Ishikawa (cell line): ENCODE data around the gene TSPAN18.

Experiments
- RAD21 ChIP-seq: IDR thresholded peaks from 2 replicates; pipeline ENCODE4 v1.6.1; 2012; ENCODE audit warnings: low read depth
- YY1 ChIP-seq: IDR thresholded peaks from 2 replicates; pipeline ENCODE4 v1.6.1; 2012; ENCODE audit warnings: low read depth
- TF ChIP-seq, protein P1 (sequence below): IDR thresholded peaks from 2 replicates; pipeline ENCODE4 v1.6.1; 2012
- TF ChIP-seq, protein P2 (sequence below): IDR thresholded peaks from 2 replicates; pipeline ENCODE4 v1.6.1; 2012; ENCODE audit warnings: low read depth, mild to moderate bottlenecking

DNA sequence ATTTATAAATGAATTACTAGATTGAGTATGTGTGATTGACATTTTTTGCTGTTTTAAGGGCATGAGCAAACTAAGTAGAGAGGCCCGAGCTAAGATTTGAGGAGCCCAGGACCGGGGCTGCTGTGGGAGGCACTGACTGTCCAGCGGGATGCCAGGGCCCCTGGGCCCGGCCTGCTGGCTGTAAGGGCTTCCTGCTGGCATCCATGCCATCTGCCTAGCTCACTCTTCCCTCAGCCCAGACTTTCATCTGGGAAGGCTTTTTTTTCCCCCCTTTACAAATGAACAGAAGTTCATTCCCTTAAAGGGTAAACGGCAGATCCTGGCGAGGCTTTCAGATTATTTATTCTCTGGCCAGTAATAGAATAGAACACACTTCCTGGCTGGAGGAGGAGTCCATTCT is 239.9 kb downstream of the TSPAN18 start:
- TF ChIP-seq, protein P1, sequence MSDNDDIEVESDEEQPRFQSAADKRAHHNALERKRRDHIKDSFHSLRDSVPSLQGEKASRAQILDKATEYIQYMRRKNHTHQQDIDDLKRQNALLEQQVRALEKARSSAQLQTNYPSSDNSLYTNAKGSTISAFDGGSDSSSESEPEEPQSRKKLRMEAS = no peak
- TF ChIP-seq, protein P2, sequence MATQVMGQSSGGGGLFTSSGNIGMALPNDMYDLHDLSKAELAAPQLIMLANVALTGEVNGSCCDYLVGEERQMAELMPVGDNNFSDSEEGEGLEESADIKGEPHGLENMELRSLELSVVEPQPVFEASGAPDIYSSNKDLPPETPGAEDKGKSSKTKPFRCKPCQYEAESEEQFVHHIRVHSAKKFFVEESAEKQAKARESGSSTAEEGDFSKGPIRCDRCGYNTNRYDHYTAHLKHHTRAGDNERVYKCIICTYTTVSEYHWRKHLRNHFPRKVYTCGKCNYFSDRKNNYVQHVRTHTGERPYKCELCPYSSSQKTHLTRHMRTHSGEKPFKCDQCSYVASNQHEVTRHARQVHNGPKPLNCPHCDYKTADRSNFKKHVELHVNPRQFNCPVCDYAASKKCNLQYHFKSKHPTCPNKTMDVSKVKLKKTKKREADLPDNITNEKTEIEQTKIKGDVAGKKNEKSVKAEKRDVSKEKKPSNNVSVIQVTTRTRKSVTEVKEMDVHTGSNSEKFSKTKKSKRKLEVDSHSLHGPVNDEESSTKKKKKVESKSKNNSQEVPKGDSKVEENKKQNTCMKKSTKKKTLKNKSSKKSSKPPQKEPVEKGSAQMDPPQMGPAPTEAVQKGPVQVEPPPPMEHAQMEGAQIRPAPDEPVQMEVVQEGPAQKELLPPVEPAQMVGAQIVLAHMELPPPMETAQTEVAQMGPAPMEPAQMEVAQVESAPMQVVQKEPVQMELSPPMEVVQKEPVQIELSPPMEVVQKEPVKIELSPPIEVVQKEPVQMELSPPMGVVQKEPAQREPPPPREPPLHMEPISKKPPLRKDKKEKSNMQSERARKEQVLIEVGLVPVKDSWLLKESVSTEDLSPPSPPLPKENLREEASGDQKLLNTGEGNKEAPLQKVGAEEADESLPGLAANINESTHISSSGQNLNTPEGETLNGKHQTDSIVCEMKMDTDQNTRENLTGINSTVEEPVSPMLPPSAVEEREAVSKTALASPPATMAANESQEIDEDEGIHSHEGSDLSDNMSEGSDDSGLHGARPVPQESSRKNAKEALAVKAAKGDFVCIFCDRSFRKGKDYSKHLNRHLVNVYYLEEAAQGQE = no peak
- TF ChIP-seq YY1 = no peak
- TF ChIP-seq RAD21 = no peak
